Astrocyte (in vitro differentiated cells and primary cell): ENCODE measurements around the gene MBD5.

Experiments used
- CTCF ChIP-seq: IDR thresholded peaks from 2 replicates; pipeline ENCODE4 v1.5.1; 2011; ENCODE audit warnings: low read depth, mild to moderate bottlenecking, inconsistent platforms, low read length, moderate library complexity; ENCODE audit not compliant: insufficient read depth
- EZH2 ChIP-seq: IDR thresholded peaks from 2 replicates; pipeline ENCODE4 v1.6.1; 2012; ENCODE audit warnings: mild to moderate bottlenecking, low read length, inconsistent platforms; ENCODE audit not compliant: insufficient read depth

GRCh38 chr2:148461876-148462275 lies 441.0 kb downstream of the MBD5 start:
- TF ChIP-seq CTCF = no peak
- TF ChIP-seq EZH2 = no peak
